Endometrium (tissue), 2 donors: ENCODE measurements around the gene MAPT.
"Not testable (repeated sequence)": the region's sequence is repeated elsewhere in the genome, so short reads cannot be mapped to it uniquely, and the experiment has no call there.

Source experiments
- FAIRE-seq: peaks from 2 replicates; lab custom pipeline; 2012; peaks lifted over from hg19 to GRCh38; lab: Jason Lieb, UNC
- donor health status: control.
- donor health status: control.

The MAPT gene

DNA sequence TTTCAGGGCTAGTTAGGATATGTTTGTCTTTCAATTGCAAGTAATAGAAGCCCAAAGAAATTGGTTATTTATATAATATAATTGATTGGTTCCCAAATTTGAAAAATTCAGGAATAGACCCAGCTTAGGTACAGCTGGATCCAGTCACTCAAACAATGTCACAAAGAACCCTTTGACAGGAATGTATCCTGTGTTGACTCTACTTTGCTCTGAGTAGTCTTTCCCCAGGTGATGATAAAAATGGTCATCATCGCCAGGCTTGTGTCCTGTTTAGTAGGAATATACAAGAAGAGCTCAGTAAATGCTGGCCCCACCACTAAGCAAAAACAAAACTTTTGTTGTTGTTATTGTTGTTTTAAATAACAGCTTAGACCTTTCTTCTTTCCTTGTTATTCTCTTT, 35.0 kb downstream of the MAPT start:
- no peak for FAIRE-seq

GRCh38 chr17:45930420-45930951, 36.1 kb downstream of the MAPT start:
- FAIRE-seq: no peak

DNA sequence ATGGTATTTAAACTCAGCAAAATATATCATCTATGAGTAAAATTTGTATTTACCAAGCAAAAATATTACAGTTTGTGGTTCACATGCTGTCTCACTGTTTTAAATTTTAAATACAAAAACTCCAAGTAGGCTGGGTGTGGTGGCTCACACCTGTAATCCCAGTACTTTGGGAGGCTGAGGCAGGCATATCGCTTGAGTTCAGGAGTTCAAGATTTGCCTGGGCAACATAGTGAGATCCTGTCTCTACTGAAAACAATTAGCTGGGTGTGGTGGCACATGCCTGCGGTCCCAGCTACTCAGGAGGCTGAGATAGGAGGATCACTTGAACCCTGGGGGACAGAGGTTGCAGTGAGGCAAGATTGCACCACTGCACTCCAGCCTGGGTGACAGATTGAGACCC, 37.3 kb downstream of the MAPT start:
- no peak for FAIRE-seq

DNA sequence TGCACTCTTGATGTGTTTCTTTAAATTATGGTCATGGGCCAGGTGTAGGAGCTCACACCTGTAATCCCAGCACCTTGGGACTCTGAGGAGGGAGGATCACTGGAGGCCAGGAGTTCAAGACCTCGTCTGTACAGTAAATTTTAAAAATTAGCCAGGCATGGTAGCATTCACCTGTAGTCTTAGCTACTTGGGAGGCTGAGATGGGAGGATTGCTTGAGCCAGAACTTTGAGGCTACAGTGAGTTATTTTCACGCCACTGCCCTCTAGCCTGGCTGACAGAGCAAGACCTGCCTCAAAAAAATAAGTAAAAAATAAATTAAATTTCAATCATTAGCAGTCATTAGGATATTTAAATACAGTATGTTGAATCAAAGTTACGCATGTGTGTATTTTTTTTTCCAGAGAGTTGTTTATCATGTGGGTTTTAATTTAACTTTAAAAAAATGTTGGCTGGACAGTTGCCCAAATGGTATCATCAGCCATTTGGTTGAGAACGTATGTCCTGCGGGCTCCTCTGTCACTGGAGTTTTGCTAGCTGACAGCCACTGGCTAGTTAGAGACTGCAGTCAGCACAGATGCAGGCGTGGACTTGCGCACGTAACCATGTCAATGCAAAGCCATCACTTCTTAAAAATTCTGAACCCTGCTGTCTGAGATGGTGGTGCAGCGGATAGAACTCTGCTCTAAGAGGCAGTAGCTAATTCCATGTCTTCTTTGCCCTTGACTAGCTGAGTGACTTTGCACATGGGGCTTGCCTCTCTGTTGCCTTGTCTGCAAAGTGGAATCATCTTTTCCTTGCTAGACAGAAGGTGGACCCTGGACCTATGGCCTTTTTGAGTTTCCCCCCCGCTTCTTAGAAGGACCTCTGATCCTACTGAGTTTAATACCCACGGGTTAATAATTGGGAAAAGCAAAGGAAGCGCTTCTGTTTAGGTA, 40.0 kb downstream of the MAPT start:
- no peak for FAIRE-seq

- FAIRE-seq: no peak
Measured at GRCh38 chr17:45935197-45935709, 40.9 kb downstream of the MAPT start.

- FAIRE-seq: no peak
Measured at GRCh38 chr17:45935710-45936509, 41.6 kb downstream of the MAPT start.

GRCh38 chr17:45936610-45937009, 42.3 kb downstream of the MAPT start:
- FAIRE-seq: no peak

DNA sequence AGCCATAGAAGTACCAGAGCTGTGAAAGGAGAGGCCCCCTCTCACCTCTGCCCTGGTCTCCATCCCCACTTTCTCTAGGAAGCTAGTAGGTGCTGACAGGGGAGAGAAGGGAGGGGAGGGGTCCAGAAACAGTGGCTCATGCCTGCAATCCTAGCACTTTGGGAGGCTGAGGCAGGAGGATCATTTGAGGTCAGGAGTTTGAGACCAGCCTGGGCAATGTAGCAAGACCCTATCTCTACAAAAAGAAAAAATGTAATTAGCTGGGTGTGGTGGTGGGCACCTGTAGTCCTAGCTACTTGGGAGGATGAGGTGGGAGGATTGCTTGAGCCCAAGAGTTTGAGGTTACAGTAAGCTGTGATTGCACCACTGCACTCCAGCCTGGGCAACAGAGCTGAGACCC, 42.8 kb downstream of the MAPT start:
- not testable (repeated sequence) for FAIRE-seq

GRCh38 chr17:45939395-45939794, 45.0 kb downstream of the MAPT start:
- no peak for FAIRE-seq

DNA sequence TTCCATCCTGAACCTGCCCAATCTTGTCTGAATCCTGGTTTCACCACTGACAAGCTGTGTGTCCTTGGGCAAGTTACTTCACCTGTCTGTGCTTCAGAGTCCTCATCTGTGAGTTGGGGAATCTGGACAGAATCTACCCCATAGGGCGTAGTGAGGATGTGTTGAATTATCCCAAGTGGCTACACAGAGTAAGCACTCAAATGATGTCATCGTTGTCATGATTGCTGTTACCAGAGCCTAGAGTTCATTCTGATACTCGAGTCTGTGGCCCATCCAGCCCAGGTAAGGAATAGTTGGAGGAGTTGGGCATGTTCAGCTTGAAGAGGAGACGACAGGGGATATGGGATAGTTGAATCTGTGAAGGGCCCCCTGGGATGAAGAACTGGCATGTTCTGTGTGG, 45.9 kb downstream of the MAPT start:
- FAIRE-seq: no peak

DNA sequence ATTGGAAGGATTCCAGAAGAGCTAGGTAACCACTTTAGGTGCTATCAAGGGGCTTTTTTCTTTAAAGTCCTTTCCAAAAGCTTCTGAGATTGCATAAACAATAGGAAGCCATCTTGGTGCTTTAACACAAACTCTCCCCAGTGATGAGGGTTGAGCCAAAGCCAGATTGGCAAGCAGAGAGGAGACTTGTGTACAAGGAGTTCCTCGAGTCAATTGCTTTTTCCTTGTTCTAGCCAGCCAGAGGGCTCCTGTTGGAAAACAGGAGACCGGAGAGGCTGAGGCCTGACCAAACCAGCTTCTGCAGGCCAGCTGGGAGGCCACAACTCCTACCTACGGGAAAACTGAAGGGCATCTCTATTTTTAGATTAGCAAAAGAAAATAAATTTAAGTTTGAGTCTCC, 46.5 kb downstream of the MAPT start:
- no peak for FAIRE-seq

DNA sequence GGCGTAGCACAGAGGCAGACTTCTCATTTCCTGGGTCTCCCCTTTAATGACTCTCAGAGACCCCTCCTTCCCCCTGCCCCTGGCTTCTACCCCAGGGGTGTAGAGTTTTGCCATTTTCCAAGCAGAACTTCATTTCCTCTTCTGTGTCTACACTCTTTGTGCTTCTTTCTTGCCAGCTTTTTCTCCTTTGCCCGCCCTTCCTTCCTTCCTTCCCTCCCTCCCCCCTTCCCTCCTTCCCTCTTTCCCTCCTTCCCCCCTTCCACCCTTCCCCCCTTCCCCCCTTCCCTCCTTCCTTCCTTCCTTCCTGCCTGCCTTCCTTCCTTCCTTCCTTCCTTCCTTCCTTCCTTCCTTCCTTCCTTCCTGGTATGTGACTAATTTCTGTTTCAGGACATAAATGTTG, 47.0 kb downstream of the MAPT start:
- FAIRE-seq: no peak

- no peak for FAIRE-seq
Measured at GRCh38 chr17:45942284-45942683, 47.9 kb downstream of the MAPT start.

- FAIRE-seq: no peak
Measured at GRCh38 chr17:45946841-45947256, 52.5 kb downstream of the MAPT start.

GRCh38 chr17:45948498-45948880, 54.1 kb downstream of the MAPT start:
- no peak for FAIRE-seq

GRCh38 chr17:45948881-45949624, 54.7 kb downstream of the MAPT start:
- no peak for FAIRE-seq

- FAIRE-seq: no peak
Measured at GRCh38 chr17:45949755-45950320, 55.5 kb downstream of the MAPT start.

- no peak for FAIRE-seq
Measured at GRCh38 chr17:45950888-45951287, 56.5 kb downstream of the MAPT start.

DNA sequence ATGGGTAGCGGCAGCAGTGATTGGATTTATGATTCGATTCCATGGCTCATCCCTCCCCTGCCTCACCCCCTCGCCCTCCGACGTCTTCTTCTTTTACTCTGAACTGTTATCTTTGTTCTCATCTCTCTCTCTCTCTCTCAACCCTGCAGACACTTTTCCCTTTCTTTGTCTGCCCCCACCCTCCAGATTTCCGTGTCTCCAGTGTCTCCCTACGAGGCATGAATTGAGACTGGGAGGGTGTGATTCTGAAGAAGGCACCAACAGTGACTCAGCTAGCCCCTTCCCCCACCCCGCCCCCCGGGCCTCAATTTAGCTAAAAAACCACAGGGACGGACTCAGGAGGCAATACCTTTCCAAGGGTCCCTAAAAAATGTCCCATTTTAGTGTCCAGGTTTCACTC, 57.0 kb downstream of the MAPT start:
- no peak for FAIRE-seq

GRCh38 chr17:45951941-45952340, 57.6 kb downstream of the MAPT start:
- no peak for FAIRE-seq

- FAIRE-seq: no peak
Measured at GRCh38 chr17:45952814-45953320, 58.5 kb downstream of the MAPT start.

DNA sequence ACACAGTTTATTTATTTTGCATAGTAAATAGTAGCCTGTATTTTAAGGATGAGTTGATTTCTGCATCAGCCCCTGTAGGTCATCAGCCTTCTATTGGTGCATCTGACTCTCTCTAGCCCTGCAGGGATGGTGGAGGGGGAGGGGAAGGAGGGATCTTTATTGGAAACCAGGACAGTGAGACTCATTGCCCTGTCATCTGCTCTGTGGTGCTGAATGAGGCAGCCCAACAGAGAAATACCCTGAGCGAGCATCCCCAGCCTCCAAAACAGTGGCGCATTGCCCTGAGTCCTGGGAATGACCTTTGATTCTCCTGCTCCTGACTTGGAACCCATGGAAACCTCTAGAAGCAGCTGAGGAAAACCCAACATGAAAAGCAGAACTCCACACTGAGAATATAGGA, 59.2 kb downstream of the MAPT start:
- FAIRE-seq: no peak
